ENCODE data around the gene PSG6.
"Not testable (repeated sequence)": the region's sequence is repeated elsewhere in the genome, so short reads cannot be mapped to it uniquely, and the experiment has no call there.

PSG6 gene

DNA sequence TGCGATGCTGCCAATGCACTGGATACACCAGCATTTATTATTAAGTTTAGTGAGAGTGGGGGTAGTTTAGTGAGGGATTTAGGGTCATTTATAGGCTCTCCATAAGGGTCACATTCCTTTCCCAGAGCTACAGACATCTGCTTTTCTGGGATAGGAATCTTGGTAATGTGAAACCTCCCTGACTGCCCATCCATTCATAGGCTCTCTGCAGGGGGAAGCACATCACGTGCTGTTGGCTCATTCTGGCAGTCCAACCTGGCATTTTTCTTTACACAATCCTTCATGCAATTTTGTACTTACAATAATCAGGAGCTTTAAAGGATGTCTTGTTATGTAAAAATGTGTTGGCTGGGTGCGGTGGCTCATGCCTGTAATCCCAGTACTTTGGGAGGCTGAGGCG lies 17.1 kb downstream of the PSG6 start:
- DNase-seq = not testable (repeated sequence)

DNA sequence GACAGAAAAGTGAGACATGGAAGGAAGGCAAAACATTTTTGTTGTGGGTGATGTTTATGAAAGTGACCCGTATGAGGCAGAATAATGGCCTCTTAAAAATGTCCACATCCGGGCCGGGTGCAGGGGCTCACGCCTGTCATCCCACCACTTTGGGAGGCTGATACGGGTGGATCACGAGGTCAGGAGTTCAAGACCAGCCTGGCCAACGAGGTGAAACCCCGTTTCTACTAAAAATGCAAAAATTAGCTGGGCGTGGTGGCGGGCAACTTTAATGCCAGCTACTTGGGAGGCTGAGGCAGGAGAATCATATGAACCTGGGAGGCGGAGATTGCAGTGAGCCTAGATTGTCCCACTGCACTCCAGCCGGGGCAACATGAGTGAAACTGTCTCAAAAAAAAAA lies 18.0 kb downstream of the PSG6 start:
- DNase-seq = not testable (repeated sequence)

DNA sequence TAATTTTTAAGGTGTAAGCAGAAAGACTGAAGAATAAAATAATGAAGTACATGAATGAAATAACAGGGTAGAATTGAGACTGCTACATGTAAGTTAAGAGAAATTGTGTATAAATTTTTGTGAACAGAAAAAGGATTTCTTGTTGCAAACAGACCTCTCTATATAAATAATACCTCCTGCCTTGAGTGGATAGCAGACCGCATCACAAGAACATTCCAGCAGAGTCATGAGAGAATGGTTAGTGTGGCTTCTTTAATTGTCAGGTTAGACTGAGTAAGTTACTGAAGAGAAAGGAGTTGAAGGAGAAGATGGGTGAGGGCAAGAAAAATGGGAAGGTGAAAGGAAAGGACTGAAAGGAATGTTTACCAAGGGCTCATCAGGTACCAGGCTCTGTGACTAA lies 18.6 kb downstream of the PSG6 start:
- DNase-seq = not testable (repeated sequence)

DNA sequence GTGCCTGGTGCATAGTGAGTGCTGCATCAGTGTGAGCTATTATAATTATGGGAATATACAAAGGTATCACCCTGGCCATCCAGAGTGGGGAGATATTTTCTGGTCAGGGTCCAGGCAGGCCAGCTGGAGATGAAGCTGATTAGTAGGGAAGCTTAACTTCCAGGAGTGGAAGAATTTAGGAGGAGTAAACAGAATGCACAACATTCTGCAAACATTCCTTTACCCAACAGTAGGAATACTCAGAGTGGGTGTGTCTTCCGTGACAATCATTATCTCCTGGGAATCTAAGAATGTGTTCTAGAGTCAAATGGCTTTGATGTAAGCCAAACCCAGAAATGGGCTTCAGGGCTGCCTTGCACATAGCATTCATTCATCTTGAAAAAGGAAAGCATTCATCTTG lies 19.0 kb downstream of the PSG6 start:
- not testable (repeated sequence) for DNase-seq

DNA sequence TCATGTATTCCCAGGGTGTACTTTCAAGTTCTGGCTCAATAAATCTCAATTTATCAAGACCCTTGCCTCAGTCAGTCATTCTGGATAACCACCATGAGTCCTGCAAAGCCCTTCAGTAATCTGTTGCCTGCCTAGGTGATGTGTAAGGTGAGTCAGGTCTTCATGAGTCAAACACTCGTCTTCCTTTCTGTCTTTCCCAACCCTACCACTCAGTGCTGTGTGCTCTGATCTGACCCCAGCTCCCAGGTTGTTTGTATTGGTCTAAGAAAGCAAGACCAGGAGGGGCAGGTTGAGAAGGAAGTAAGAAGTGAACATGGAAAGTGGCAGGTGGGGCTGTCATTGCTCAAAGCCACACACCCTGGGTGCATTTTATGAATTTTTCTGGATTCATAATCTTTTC lies 20.0 kb downstream of the PSG6 start:
- not testable (repeated sequence) for DNase-seq

DNA sequence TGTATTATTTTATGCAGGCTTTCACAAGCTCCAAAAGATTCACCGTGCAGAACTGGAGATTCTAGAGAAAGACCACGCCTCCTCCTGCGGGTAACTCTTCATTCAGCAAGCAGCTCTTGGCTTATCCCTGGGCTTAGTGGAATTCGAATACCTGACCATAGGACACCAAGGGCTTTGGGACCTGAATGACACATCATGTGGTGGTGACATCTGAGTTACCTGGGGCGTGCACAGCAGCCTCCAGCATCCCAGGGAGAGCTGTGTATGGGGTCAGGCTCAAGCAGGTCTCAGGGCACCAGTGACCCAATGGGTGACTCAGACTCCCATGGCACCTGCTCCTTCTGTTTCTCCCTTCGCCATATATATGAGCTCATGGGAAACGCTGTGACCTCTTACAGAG lies 27.2 kb downstream of the PSG6 start:
- DNase-seq = not testable (repeated sequence)

DNA sequence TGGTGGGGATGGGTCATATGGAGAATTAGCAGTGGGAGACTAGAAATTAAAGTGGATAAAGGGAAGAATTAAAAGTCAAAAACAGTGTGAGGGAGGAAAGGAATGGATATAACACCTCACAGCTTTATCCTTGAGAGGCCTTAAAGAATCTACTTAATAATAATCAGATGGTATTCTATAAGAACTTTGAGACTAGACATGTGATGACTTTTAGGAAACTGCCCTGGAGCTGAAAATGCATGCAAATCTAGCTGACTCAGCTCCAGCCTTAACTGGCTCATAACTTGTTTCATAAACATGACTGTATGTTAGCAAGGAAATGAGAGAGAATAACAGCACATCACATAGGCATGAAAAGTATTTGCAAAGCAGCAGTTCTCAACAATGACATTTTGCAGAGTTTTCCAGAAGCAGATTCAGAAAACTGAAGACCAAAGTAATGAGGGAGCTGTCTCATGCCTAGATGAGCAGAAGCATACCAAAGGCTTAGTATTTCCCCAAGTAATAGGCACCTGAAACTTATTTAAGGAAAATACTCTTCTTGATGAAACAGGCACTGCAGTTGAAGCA lies 29.7 kb downstream of the PSG6 start:
- DNase-seq = not testable (repeated sequence)

DNA sequence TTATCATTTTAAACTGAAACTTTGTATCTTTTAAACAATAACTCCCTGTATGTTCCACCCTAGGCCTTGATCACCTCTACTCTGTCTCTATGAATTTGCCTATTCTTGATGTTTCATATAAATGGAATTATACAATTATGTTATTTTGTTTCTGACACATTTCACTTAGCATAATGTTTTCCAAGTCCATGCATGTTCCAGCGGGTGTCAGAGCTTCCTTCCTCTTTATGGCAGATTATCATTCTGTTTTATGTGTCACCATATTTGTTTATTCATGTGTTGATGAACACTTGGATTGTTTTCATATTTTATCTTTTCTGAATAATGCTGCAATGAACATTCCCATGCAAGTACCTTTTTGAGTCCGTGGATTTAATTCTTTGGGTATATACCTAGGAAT lies 35.0 kb downstream of the PSG6 start:
- DNase-seq = not testable (repeated sequence)

DNA sequence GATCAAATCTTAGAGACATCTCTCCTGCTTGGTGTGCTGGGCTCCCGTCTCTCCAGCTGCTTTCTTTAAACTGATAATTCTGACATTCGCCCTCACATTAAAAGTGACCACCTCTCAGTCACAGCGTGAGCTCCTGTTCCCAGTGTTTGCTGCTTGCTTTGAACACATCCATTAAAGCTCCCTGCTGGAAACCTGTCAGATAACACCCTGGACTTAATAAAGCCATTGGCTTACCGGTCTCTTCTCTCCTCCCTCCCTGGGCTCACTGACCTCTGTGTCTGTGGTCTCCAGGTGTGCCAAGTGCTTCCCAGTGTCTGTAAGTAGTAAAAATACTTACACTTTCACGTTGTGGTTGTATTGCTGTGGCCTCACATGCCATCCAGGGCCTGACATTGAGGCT lies 35.7 kb downstream of the PSG6 start:
- DNase-seq = not testable (repeated sequence)

DNA sequence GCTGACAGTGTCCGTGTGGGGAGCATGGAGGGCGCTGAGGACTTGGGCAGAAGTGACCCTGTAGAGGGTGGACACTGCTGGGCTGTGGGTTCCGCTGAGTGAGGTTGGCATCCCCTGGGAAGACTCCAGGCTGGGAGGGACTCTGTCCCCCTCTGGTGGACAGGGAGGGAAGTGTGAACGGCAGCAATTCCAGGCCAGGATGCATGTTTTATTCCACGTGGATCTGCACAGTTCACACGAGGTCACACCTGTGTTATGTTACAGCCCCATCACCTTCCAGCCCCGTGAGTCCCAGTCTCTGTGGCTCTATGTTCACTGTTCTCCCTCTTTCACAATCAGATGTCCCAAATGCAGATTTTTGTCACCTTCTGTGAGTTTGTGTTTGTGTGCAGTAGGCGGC lies 36.4 kb downstream of the PSG6 start:
- not testable (repeated sequence) for DNase-seq

DNA sequence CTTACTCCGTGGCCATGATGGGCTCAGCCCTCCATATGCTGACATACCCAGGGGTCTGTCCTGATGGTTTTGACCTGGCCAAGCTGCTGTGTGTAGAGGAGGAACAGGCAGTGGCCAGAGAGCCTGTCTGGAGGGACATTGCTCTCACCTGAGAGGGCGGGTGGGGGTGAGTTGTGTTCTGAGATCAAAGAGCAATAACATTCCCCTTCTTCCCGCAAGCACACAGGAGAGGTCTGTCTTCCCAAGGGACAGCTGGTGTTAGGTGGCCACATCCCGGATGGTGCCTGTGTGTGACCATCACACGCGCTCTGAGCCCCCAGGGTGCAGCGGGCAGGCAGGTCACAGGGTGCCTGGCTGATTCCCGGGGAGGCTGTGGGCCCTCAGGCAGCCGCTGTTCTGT lies 37.1 kb downstream of the PSG6 start:
- DNase-seq = not testable (repeated sequence)

DNA sequence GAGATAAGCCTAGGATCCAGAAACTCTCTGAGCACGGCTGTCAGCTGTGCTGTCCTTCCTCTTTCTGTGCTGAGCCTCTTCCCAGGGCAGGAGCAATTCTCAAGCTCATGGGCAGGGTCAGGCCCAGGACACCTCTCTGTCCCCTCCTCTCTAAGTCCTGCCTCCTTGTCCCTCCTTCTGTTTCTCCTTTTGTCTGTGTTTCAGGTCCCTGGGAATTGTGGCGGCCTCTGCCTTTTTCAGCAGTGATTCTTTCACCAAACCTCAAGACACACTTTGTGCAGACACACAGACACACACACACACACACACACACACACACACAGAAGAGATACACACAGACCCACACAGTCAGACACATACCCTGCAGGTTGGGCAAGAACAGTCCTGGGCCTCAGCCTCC lies 38.1 kb downstream of the PSG6 start, which contains the start of gene PSG1:
PSG1 (minus strand) TSS at position 101 of the 400 bp plus-strand sequence. CDS start 132 bp downstream, outside the sequence.
- no peak for DNase-seq

DNA sequence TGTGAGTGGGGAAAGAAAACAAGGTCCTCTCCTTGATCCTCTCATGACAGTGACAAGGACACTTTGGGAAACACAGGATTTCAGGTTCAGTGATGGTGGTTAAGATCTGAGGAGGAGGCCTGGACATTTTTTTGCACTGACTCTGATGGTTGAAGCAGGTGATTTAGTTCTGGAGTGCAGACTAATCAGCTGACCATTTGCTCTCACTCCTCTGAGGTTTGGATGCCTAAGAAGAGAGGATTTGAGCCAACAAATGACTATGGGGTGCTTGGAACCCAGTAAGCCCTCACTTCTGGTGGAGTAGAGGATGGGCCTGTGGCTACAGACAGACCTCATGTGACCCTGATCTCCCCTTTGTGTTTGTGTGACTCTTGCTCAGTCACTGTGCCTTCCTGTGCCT lies 41.1 kb downstream of the PSG6 start:
- not testable (repeated sequence) for DNase-seq

DNA sequence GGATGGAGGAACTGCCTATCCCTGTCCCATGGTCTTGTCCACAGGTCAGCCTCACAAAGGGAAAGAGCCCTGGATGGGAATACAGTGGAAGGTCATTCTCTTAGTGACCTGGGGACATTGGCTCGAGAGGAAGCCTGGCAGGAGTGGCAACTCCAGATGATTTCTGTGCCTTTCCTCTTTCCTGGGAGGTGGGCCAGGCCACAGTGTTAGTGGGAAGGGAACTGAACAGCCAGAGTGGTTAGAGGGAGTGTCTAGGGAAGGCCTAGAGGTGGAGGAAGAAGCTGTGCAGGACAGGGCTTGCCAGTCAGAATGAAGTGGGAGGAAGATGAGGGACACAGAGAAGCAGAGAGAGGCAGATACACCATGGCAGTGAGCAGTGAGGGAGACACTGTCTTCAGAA lies 41.8 kb downstream of the PSG6 start:
- not testable (repeated sequence) for DNase-seq

DNA sequence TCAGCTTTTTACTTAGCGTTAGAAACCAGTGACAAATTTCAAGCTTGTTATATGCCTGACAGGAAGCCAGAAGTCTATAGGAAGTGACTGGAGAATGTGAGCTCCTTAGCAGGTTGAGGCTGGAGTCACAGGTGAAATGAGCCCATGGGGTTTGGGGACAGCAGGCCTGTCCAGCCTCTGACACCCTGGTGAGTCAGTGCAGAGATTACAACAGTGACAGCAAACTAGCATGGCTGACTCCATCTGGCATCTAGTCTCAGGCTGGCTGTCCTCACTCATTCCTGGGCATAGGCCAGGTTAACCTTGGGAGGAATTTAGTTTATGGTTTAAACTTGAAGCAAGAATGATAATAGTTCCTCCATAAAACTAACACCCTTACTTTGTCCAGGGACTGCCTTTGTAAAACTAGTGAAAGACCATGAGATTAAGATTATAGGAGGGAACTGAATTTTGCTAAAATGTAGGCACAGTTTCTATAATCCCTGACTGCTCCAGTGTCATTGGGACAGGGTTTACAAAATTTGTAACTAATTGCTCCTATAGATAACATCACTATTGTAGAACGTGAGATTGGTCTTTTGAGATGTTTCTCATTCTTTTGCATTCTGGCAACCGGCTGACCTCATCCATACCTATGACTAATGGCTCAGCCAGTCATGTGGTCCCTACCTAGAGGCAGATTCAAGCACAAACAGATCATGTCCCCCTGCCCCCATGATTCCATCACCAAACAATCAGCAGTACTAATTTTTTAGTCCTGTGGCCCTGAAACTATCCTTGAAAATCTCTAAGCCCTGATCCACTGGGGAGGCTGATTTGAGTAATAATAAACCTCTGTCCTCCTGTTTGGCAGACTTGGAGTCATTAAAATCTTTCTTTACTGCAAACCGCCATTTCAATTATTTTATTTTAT lies 42.5 kb downstream of the PSG6 start:
- DNase-seq = not testable (repeated sequence)

DNA sequence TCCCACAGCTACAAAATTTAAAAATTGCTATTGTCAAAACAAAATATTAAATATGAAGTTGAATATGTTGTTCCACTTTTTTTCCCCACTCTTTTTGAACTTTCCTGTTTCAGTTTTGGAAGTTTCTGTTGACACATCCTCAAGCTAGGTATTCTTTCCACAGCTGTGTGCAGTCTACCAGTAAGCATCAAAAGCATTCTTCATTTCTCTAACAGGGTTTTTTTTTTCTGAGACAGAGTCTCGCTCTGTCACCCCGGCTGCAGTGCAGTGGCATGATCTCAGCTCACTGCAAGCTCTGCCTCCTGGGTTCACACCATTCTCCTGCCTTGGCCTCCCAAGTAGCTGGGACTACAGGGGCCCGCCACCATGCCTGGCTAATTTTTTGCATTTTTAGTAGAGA lies 43.6 kb downstream of the PSG6 start:
- not testable (repeated sequence) for DNase-seq

DNA sequence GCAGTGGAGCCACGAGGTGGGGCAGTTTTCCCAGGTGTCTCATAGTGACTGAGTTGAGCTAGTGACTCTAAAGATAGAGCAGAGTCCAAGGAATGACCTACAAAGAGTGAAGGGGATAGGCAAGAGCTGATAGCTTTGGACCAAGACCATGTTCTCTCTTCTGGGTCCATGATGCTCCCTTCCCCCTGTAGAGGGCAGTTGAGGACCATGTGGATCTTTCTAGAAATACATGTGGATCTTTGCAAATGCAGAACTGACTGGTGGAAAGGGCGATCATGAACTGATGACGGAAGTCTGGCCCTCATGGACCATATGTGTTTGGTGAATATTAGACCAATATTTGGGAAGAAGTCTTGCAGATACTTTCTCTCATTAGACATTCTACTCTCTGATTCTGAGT lies 45.1 kb downstream of the PSG6 start:
- no peak for DNase-seq

DNA sequence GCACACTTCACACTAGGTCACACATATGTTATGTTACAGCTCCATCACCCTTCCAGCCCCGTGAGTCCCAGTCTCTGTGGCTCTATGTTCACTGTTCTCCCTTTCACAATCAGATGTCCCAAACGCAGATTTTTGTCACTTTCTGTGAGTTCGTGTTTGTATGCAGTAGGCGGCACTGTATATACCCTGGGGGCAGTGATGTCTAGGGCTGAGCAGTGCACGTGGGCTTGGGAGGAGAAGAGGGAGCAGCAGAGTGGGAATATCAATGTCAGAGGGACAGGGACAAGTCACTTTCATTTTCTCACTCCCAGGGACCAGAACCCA lies 60.2 kb downstream of the PSG6 start:
- no peak for DNase-seq

DNA sequence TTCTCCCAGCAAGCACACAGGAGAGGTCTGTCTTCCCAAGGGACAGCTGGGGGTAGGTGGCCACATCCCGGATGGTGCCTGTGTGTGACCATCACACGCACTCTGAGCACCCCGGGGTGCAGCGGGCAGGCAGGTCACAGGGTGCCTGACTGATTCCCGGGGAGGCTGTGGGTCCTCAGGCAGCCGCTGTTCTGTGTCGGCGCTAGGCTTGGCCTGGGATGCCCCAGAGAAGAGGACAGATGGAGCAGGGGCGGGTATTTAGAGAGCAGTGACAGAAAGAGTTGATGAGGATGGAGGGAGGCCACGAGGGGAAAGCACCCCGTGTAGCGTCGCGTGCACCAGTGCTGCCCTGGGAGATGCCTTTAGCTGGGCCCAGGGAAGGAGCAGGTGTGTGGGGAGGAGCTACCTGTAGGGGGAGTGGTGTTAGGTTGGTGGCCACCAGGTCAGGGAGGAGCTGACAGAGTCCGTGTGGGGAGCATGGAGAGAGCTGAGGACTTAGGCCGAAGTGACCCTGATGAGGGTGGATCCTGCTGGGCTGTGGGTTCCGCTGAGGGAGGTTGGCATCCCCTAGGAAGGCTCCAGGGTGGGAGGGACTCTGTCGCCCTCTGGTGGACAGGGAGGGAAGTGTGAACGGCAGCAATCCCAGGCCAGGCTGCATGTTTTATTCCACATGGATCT lies 60.7 kb downstream of the PSG6 start:
- not testable (repeated sequence) for DNase-seq

DNA sequence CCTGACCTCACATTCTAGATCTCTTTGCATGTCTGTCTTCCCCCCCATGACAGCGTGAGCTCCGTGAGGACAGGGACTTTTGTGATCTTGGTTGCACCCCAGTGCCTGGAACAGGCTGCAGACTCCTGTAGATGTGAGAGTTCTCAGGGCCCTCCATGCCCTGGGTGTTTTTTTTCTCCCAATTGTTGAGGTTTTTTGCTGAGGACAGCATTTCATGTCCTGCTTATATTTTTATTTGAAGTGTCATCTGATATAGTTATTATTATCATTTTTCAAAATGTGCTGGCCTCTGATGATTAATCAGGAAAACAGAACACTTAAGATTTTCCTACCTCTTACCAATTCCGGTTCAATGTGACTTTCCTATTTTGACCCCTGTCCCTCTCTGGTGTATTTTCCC lies 62.9 kb downstream of the PSG6 start:
- not testable (repeated sequence) for DNase-seq

DNA sequence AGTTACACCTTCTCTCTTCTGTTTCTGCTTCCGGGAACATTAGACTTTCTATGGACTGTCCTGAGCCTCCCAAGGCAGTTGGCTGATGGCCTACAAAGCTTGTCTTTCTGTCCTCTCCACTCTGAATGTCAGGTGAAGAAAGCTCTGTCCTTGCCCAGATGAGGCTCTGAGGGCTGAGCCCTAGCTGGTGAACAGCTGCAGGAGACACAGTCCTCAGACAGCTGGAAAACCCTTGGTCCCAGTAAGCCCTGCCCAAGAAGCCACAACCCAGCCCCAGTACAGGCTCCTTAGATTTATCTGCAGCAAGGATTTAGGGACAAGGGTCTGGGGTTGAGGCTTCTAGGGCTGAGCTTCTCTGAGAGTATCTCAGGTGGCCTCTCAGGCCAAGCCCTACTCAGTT lies 64.5 kb downstream of the PSG6 start:
- DNase-seq = not testable (repeated sequence)

DNA sequence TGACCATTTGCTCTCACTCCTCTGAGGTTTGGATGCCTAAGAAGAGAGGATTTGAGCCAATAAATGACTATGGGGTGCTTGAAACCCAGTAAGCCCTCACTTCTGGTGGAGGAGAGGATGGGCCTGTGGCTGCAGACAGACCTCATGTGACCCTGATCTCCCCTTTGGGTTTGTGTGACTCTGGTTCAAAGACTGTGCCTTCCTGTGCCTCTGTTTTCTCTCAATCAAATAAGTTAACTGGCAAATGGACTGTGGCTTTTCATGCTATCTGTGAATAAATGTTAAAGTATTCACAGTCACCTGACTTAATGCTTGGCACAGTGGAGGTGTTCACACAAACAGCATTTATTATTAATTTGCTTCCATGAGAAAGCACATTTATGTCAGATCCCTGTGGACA lies 64.9 kb downstream of the PSG6 start:
- not testable (repeated sequence) for DNase-seq
